ENCODE results near the gene AQP12A.

The AQP12A gene

DNA sequence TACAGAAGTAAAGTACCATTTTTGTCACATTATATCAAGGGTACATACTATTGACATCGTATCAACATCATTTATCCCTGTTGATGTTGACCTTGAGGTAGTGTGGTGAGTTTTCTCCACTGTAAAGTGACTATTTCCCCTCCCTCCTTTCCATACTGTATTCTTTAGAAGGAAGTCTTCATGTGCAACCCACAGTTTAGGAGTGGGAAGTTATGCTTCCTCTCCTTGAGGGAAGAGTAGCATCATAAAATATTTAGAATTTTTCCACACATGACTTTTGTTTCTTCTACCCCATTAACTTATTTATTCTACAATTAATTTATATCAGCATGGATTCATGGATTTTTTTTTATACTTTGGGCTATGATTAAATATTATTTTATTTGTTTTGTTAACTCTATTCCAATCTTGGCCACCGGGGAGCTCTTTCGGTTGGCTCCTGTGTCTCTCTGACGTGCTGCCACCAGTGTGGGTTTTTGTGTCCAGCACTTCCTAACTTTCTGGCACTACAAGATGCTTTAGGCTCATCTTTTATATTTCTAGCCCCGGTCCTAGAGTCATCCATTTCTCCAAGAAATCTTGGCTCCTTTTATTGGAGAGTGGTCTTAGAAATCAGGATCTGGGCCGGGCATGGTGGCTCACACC is 28.0 kb upstream of the AQP12A start:
- Histone ChIP-seq H3K9ac (no peak overlapping the region), H3K27ac (no peak overlapping the region), H3K4me2 (no peak overlapping the region), H3K4me3 (IDR thresholded peaks at IDR 0.05; ENCODE audit: insufficient read depth, low read depth, low read length) (no peak overlapping the region), H4K20me1 (ENCODE audit: insufficient read depth) (no peaks in the 10 kb centered on the region), H3K79me2 (ENCODE audit: insufficient read depth, low read depth) (no peaks in the 10 kb centered on the region), H3K27me3 (ENCODE audit: insufficient read depth, low read depth) (peaks cover 14% of the 10 kb centered on the region; the same call in 1 of the 2 replicates), H3K4me1 (ENCODE audit: low read depth, poor library complexity, severe bottlenecking) (no peaks in the 10 kb centered on the region), H2AFZ (ENCODE audit: low read depth) (no peak overlapping the region), H3K36me3 (ENCODE audit: insufficient read depth) (no peaks in the 10 kb centered on the region)
- TF ChIP-seq, protein P1, sequence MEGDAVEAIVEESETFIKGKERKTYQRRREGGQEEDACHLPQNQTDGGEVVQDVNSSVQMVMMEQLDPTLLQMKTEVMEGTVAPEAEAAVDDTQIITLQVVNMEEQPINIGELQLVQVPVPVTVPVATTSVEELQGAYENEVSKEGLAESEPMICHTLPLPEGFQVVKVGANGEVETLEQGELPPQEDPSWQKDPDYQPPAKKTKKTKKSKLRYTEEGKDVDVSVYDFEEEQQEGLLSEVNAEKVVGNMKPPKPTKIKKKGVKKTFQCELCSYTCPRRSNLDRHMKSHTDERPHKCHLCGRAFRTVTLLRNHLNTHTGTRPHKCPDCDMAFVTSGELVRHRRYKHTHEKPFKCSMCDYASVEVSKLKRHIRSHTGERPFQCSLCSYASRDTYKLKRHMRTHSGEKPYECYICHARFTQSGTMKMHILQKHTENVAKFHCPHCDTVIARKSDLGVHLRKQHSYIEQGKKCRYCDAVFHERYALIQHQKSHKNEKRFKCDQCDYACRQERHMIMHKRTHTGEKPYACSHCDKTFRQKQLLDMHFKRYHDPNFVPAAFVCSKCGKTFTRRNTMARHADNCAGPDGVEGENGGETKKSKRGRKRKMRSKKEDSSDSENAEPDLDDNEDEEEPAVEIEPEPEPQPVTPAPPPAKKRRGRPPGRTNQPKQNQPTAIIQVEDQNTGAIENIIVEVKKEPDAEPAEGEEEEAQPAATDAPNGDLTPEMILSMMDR (conservative IDR thresholded peaks at IDR 0.05; ENCODE audit: low read depth, low read length), result no peak

DNA sequence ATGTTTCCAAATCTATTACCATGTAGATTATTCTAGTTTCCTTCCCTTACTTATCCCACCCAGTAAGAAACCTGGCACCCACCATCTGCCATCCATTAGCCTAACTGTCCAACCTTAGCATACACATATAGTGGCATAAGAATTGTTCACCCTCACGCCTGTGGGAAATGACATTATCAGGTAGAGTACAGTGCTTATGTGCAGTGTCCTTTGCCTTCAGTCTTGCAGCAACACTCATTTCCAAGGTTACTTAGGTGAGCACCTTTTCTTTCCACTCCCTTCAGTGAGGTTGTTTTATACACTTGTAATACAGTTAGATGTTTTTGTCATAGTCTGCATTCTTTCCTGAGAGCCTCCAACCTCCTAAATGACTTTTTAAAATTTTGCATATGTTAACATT is 27.0 kb upstream of the AQP12A start:
- no peak overlapping the region for H3K27ac ChIP-seq
- H3K4me2 ChIP-seq, result no peak overlapping the region
- H3K79me2 ChIP-seq (ENCODE audit: insufficient read depth, low read depth), result no peaks in the 10 kb centered on the region
- no peak overlapping the region for H2AFZ ChIP-seq (ENCODE audit: low read depth)
- no peaks in the 10 kb centered on the region for H4K20me1 ChIP-seq (ENCODE audit: insufficient read depth)
- no peak overlapping the region for H3K4me3 ChIP-seq (IDR thresholded peaks at IDR 0.05; ENCODE audit: insufficient read depth, low read depth, low read length)
- TF ChIP-seq, protein P1 (conservative IDR thresholded peaks at IDR 0.05; ENCODE audit: low read depth, low read length), result no peak
- H3K36me3 ChIP-seq (ENCODE audit: insufficient read depth), result no peaks in the 10 kb centered on the region
- peaks cover 17% of the 10 kb centered on the region; the same call in 1 of the 2 replicates for H3K27me3 ChIP-seq (ENCODE audit: insufficient read depth, low read depth)
- H3K9ac ChIP-seq, result no peak overlapping the region
- no peaks in the 10 kb centered on the region for H3K4me1 ChIP-seq (ENCODE audit: low read depth, poor library complexity, severe bottlenecking)

DNA sequence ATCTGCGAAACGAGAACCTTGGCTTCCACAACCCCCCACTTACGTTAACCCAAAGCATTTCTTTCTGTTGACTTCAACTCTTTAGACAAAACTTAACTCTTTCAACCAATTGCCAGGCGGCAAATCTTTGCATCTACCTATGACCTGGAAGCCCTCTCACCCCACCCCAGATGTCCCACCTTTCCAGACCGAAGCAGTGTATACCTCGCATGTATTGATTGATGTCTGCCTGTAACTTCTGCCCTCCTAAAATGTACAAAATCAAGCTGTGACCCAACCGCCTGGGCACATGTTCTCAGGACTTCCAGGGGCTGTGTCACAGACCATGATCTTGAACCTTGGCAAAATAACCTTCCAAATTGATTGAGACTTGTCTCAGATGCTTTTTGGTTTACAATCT is 21.3 kb upstream of the AQP12A start:
- TF ChIP-seq, protein P1 (conservative IDR thresholded peaks at IDR 0.05; ENCODE audit: low read depth, low read length), result no peak
- H3K36me3 ChIP-seq (ENCODE audit: insufficient read depth), result no peaks in the 10 kb centered on the region
- H3K27me3 ChIP-seq (ENCODE audit: insufficient read depth, low read depth), result peaks cover 28% of the 10 kb centered on the region; the same call in 1 of the 2 replicates

DNA sequence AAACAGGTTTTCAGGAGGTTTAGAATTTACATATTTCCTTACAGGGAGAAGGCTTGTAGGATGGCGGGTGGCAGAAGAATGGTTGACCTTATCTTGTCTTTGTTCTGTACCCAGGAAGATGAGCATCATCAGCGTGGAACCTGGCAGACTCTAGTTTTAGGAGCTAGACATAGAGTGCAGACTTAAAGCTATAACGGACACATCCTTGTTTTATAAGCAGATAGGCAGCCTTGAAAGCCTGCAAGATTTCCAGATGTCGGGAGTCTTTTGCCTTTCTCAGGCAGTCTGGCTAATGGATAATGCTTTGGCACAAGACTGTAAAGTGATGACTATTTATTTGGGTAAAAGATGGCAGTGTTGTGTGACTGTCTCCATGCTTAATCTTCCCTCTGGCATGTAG is 20.7 kb upstream of the AQP12A start:
- Histone ChIP-seq H4K20me1 (ENCODE audit: insufficient read depth) (no peaks in the 10 kb centered on the region), H3K27me3 (ENCODE audit: insufficient read depth, low read depth) (peaks cover 23% of the 10 kb centered on the region; the same call in 1 of the 2 replicates), H3K4me3 (IDR thresholded peaks at IDR 0.05; ENCODE audit: insufficient read depth, low read depth, low read length) (no peak overlapping the region), H3K79me2 (ENCODE audit: insufficient read depth, low read depth) (no peaks in the 10 kb centered on the region), H3K4me2 (no peak overlapping the region), H3K27ac (no peak overlapping the region), H3K36me3 (ENCODE audit: insufficient read depth) (no peaks in the 10 kb centered on the region), H2AFZ (ENCODE audit: low read depth) (no peak overlapping the region), H3K9ac (no peak overlapping the region), H3K4me1 (ENCODE audit: low read depth, poor library complexity, severe bottlenecking) (no peaks in the 10 kb centered on the region)
- TF ChIP-seq, protein P1 (conservative IDR thresholded peaks at IDR 0.05; ENCODE audit: low read depth, low read length), result no peak

More for the DNA sequence above, 21.3 kb upstream of the AQP12A start:
- Histone ChIP-seq H3K79me2 (ENCODE audit: insufficient read depth, low read depth) (no peaks in the 10 kb centered on the region), H4K20me1 (ENCODE audit: insufficient read depth) (no peaks in the 10 kb centered on the region), H2AFZ (ENCODE audit: low read depth) (no peak overlapping the region), H3K4me2 (no peak overlapping the region), H3K4me3 (IDR thresholded peaks at IDR 0.05; ENCODE audit: insufficient read depth, low read depth, low read length) (no peak overlapping the region), H3K9ac (no peak overlapping the region), H3K27ac (no peak overlapping the region), H3K4me1 (ENCODE audit: low read depth, poor library complexity, severe bottlenecking) (no peaks in the 10 kb centered on the region)
